Stimulated activated CD4-positive, alpha-beta T cell treated with anti-CD3 and anti-CD28 coated beads, Interleukin-2, amount 100 ng/mL, for 48 hours (primary cell): ENCODE data around the gene KIF1B.
"Not testable (repeated sequence)": the region's sequence is repeated elsewhere in the genome, so short reads cannot be mapped to it uniquely, and the experiment has no call there.

Experiments
- DNase-seq, 2 donors: peaks; one replicate each; pipeline ENCODE4 v3.0.0-alpha.2; 2020

Gene KIF1B

GRCh38 chr1:10196976-10197375 lies 13.4 kb upstream of the KIF1B start:
- DNase-seq: no peak

GRCh38 chr1:10200620-10201019 lies 9.8 kb upstream of the KIF1B start:
- DNase-seq: no peak

GRCh38 chr1:10204003-10204642 lies 6.2 kb upstream of the KIF1B start:
- no peak for DNase-seq

GRCh38 chr1:10205206-10205605 lies 5.2 kb upstream of the KIF1B start:
- DNase-seq: not testable (repeated sequence)

- no peak for DNase-seq
Observed at GRCh38 chr1:10207810-10208209, 2.6 kb upstream of the KIF1B start.

GRCh38 chr1:10208537-10208936 lies 1.8 kb upstream of the KIF1B start:
- DNase-seq: no peak

- DNase-seq: no peak
Observed at GRCh38 chr1:10209590-10209904, 823 bp upstream of the KIF1B start.

- DNase-seq: peak; percentile 13 to 19
Observed at GRCh38 chr1:10210841-10211804, 753 bp downstream of the KIF1B start.

GRCh38 chr1:10211805-10212410 lies 1.5 kb downstream of the KIF1B start:
- DNase-seq: no peak

- no peak for DNase-seq
Observed at GRCh38 chr1:10212476-10212875, 2.1 kb downstream of the KIF1B start.

GRCh38 chr1:10213186-10213705 lies 2.9 kb downstream of the KIF1B start:
- DNase-seq: no peak

GRCh38 chr1:10216090-10216749 lies 5.8 kb downstream of the KIF1B start:
- DNase-seq: no peak

- DNase-seq: no peak
Observed at GRCh38 chr1:10217748-10218441, 7.5 kb downstream of the KIF1B start.

GRCh38 chr1:10220200-10220599 lies 9.8 kb downstream of the KIF1B start:
- no peak for DNase-seq

GRCh38 chr1:10220657-10221056 lies 10.3 kb downstream of the KIF1B start:
- not testable (repeated sequence) for DNase-seq

- DNase-seq: no peak
Observed at GRCh38 chr1:10225573-10225972, 15.2 kb downstream of the KIF1B start.

GRCh38 chr1:10228528-10228927 lies 18.2 kb downstream of the KIF1B start:
- DNase-seq: no peak

- no peak for DNase-seq
Observed at GRCh38 chr1:10229903-10230302, 19.5 kb downstream of the KIF1B start.

- DNase-seq: no peak
Observed at GRCh38 chr1:10232163-10232562, 21.8 kb downstream of the KIF1B start.

- DNase-seq: no peak
Observed at GRCh38 chr1:10236405-10237156, 26.2 kb downstream of the KIF1B start.

GRCh38 chr1:10237157-10237539 lies 26.8 kb downstream of the KIF1B start:
- DNase-seq: no peak

- DNase-seq: no peak
Observed at GRCh38 chr1:10242135-10242534, 31.8 kb downstream of the KIF1B start.
